Activated CD4-positive, alpha-beta T cell treated with anti-CD3 and anti-CD28 coated beads, Interleukin-2, amount 10 ng/mL, durations not matched to agents 7 days and 5 days (primary cell): ENCODE data around the gene ENDOU. TPM values are rescaled to one million over a fixed set of nuclear protein-coding genes. Genes with fewer than 3 reads are reported as not detected.

ENCODE experiments used
- CTCF ChIA-PET: fragments of 350-600 bp; sonication (Branson Sonifier 250); formaldehyde crosslinking; loops from one replicate; lab custom pipeline; 2021; ENCODE audit warnings: antibody characterized with exemption; lab: Charles Lee
- POLR2A ChIA-PET: fragments of 350-600 bp; sonication (Branson Sonifier 250); formaldehyde crosslinking; loops from one replicate; lab custom pipeline; 2021; ENCODE audit warnings: antibody characterized with exemption; lab: Charles Lee
- DNase-seq: peaks from one replicate; pipeline ENCODE4 v3.0.0-alpha.2; 2020
- H3K27ac Mint-ChIP-seq: one replicate; pipeline ENCODE4 v1.8.0; 2021; ENCODE audit warnings: mild to moderate bottlenecking, moderate library complexity, mixed read lengths
- H3K27me3 Mint-ChIP-seq: one replicate; pipeline ENCODE4 v1.8.0; 2021; ENCODE audit warnings: mixed read lengths
- H3K36me3 Mint-ChIP-seq: one replicate; pipeline ENCODE4 v1.8.0; 2021; ENCODE audit warnings: low read depth, mixed read lengths
- H3K4me1 Mint-ChIP-seq: one replicate; pipeline ENCODE4 v1.8.0; 2021; ENCODE audit warnings: mixed read lengths
- H3K4me3 Mint-ChIP-seq: one replicate; pipeline ENCODE4 v1.8.0; 2021; ENCODE audit warnings: mild to moderate bottlenecking, moderate library complexity, mixed read lengths
- H3K9me3 Mint-ChIP-seq: one replicate; pipeline ENCODE4 v1.8.0; 2021; ENCODE audit warnings: mixed read lengths
- total RNA-seq, 2 experiments: library from RNA; stranded (reverse); gene quantifications; one replicate each; pipeline ENCODE4 v1.2.3, GENCODE V29; 2021

Gene ENDOU
- total RNA-seq, 2 experiments from 2014 or later: not detected

GRCh38 chr12:47710278-47710677 is 15.0 kb downstream of the ENDOU start:
- ChIA-PET CTCF (interaction anchor here (0.8 to 2.0 kb wide), 9 partner anchors 8 to 128 kb away, joined by 3 to 7 read pairs (median 4); no protein-coding TSS in a partner anchor), POLR2A (no interaction called here)
- no peak for DNase-seq
- H3K4me1 Mint-ChIP-seq: peaks cover 27% of the 10 kb centered on the region
- no peak overlapping the region for H3K27ac Mint-ChIP-seq
- no peaks in the 10 kb centered on the region for H3K9me3 Mint-ChIP-seq
- no peak overlapping the region for H3K4me3 Mint-ChIP-seq
- peaks cover 5% of the 10 kb centered on the region for H3K36me3 Mint-ChIP-seq
- no peaks in the 10 kb centered on the region for H3K27me3 Mint-ChIP-seq

GRCh38 chr12:47709671-47710070 is 15.6 kb downstream of the ENDOU start:
- ChIA-PET POLR2A (no interaction called here), CTCF (interaction anchor here (0.9 to 2.0 kb wide), 6 partner anchors 9 to 124 kb away, joined by 3 to 7 read pairs (median 4); no protein-coding TSS in a partner anchor)
- Mint-ChIP-seq H3K27ac (no peak overlapping the region), H3K36me3 (peaks cover 5% of the 10 kb centered on the region), H3K4me3 (no peak overlapping the region), H3K9me3 (no peaks in the 10 kb centered on the region), H3K27me3 (no peaks in the 10 kb centered on the region), H3K4me1 (peaks cover 29% of the 10 kb centered on the region)
- no peak for DNase-seq

- Mint-ChIP-seq H3K9me3 (no peaks in the 10 kb centered on the region), H3K4me3 (no peak overlapping the region), H3K27me3 (no peaks in the 10 kb centered on the region), H3K36me3 (peaks cover 5% of the 10 kb centered on the region), H3K4me1 (peaks cover 30% of the 10 kb centered on the region), H3K27ac (no peak overlapping the region)
- DNase-seq: no peak
- ChIA-PET POLR2A (no interaction called here), CTCF (interaction anchor here (1.5 to 2.0 kb wide), 2 partner anchors 9 to 58 kb away, joined by 3 to 7 read pairs; no protein-coding TSS in a partner anchor)
Observed at GRCh38 chr12:47709237-47709636, 16.1 kb downstream of the ENDOU start.

GRCh38 chr12:47707905-47708543 is 17.3 kb downstream of the ENDOU start:
- Mint-ChIP-seq H3K4me1 (peaks cover 42% of the 10 kb centered on the region), H3K36me3 (peaks cover 14% of the 10 kb centered on the region), H3K27ac (peak overlapping the region; percentile 88), H3K9me3 (no peaks in the 10 kb centered on the region), H3K4me3 (peak overlapping the region; percentile 66), H3K27me3 (no peaks in the 10 kb centered on the region)
- ChIA-PET POLR2A (no interaction called here), CTCF (interaction anchor here (0.5 to 2.7 kb wide), 8 partner anchors 7 to 255 kb away, joined by 3 to 8 read pairs (median 4); partner anchors contain the start of genes SLC48A1 and TMEM106C)
- DNase-seq: peak; percentile 16

GRCh38 chr12:47707355-47707754 is 17.9 kb downstream of the ENDOU start:
- no peak for DNase-seq
- POLR2A ChIA-PET: no interaction called here
- H3K9me3 Mint-ChIP-seq: no peaks in the 10 kb centered on the region
- H3K36me3 Mint-ChIP-seq: peaks cover 16% of the 10 kb centered on the region
- peak overlapping the region; percentile 88 for H3K27ac Mint-ChIP-seq
- no peaks in the 10 kb centered on the region for H3K27me3 Mint-ChIP-seq
- peaks cover 45% of the 10 kb centered on the region for H3K4me1 Mint-ChIP-seq
- peak overlapping the region; percentile 66 for H3K4me3 Mint-ChIP-seq
- CTCF ChIA-PET: interaction anchor here (0.5 to 2.7 kb wide), 7 partner anchors 8 to 130 kb away, joined by 3 to 8 read pairs (median 4); partner anchors contain the start of gene SLC48A1

- Mint-ChIP-seq H3K27me3 (no peaks in the 10 kb centered on the region), H3K9me3 (no peaks in the 10 kb centered on the region), H3K36me3 (peaks cover 16% of the 10 kb centered on the region), H3K27ac (peak within 1 kb of the TSS; percentile 97), H3K4me1 (peaks cover 46% of the 10 kb centered on the region), H3K4me3 (peak within 1 kb of the TSS; percentile 90)
- ChIA-PET CTCF (interaction anchor here (0.5 to 2.7 kb wide), 5 partner anchors 10 to 104 kb away, joined by 3 to 8 read pairs (median 3); no protein-coding TSS in a partner anchor), POLR2A (no interaction called here)
- peak; percentile 98 for DNase-seq
Observed at GRCh38 chr12:47705566-47706425, 19.5 kb downstream of the ENDOU start, which contains the start of gene RPAP3. Gene RPAP3, minus strand, starts transcription at chr12:47706030. Its CDS starts 3,190 bp downstream, at chr12:47702840.

- DNase-seq: no peak
- ChIA-PET POLR2A (no interaction called here), CTCF (no interaction called here)
- H3K4me1 Mint-ChIP-seq: peaks cover 46% of the 10 kb centered on the region
- no peaks in the 10 kb centered on the region for H3K27me3 Mint-ChIP-seq
- H3K36me3 Mint-ChIP-seq: peaks cover 20% of the 10 kb centered on the region
- H3K4me3 Mint-ChIP-seq: peak overlapping the region; percentile 90
- H3K27ac Mint-ChIP-seq: peak overlapping the region; percentile 75
- H3K9me3 Mint-ChIP-seq: no peaks in the 10 kb centered on the region
Observed at GRCh38 chr12:47705229-47705565, 20.1 kb downstream of the ENDOU start.

GRCh38 chr12:47704719-47705118 is 20.6 kb downstream of the ENDOU start:
- POLR2A ChIA-PET: no interaction called here
- H3K9me3 Mint-ChIP-seq: no peaks in the 10 kb centered on the region
- peaks cover 23% of the 10 kb centered on the region for H3K36me3 Mint-ChIP-seq
- H3K4me1 Mint-ChIP-seq: peaks cover 46% of the 10 kb centered on the region
- peak overlapping the region; percentile 90 for H3K4me3 Mint-ChIP-seq
- no peaks in the 10 kb centered on the region for H3K27me3 Mint-ChIP-seq
- no peak for DNase-seq
- H3K27ac Mint-ChIP-seq: peak overlapping the region; percentile 75
- CTCF ChIA-PET: no interaction called here

GRCh38 chr12:47700263-47700662 is 25.0 kb downstream of the ENDOU start:
- Mint-ChIP-seq H3K4me1 (peaks cover 24% of the 10 kb centered on the region), H3K27me3 (no peaks in the 10 kb centered on the region), H3K36me3 (peaks cover 42% of the 10 kb centered on the region), H3K4me3 (no peak overlapping the region), H3K9me3 (no peaks in the 10 kb centered on the region), H3K27ac (no peak overlapping the region)
- POLR2A ChIA-PET: no interaction called here
- no peak for DNase-seq
- CTCF ChIA-PET: no interaction called here

GRCh38 chr12:47698631-47699030 is 26.7 kb downstream of the ENDOU start:
- H3K4me1 Mint-ChIP-seq: peaks cover 12% of the 10 kb centered on the region
- no peak for DNase-seq
- no peaks in the 10 kb centered on the region for H3K9me3 Mint-ChIP-seq
- POLR2A ChIA-PET: no interaction called here
- no peaks in the 10 kb centered on the region for H3K27me3 Mint-ChIP-seq
- peaks cover 46% of the 10 kb centered on the region for H3K36me3 Mint-ChIP-seq
- H3K4me3 Mint-ChIP-seq: no peak overlapping the region
- CTCF ChIA-PET: no interaction called here
- no peak overlapping the region for H3K27ac Mint-ChIP-seq

GRCh38 chr12:47698055-47698454 is 27.2 kb downstream of the ENDOU start:
- no peak for DNase-seq
- H3K4me1 Mint-ChIP-seq: peaks cover 6% of the 10 kb centered on the region
- H3K4me3 Mint-ChIP-seq: no peak overlapping the region
- no peaks in the 10 kb centered on the region for H3K27me3 Mint-ChIP-seq
- ChIA-PET CTCF (interaction anchor here (1.0 to 1.3 kb wide), 2 partner anchors 12 kb away, joined by 4 to 6 read pairs; no protein-coding TSS in a partner anchor), POLR2A (no interaction called here)
- no peaks in the 10 kb centered on the region for H3K9me3 Mint-ChIP-seq
- H3K27ac Mint-ChIP-seq: no peak overlapping the region
- H3K36me3 Mint-ChIP-seq: peaks cover 47% of the 10 kb centered on the region

GRCh38 chr12:47689215-47689614 is 36.1 kb downstream of the ENDOU start:
- POLR2A ChIA-PET: no interaction called here

More at GRCh38 chr12:47689215-47689614, 36.1 kb downstream of the ENDOU start:
- Mint-ChIP-seq H3K4me3 (no peak overlapping the region), H3K4me1 (no peaks in the 10 kb centered on the region), H3K27me3 (no peaks in the 10 kb centered on the region), H3K36me3 (peaks cover 47% of the 10 kb centered on the region), H3K9me3 (no peaks in the 10 kb centered on the region), H3K27ac (no peak overlapping the region)
- DNase-seq: no peak
- CTCF ChIA-PET: no interaction called here
